Caco-2 (cell line): Measurements from ENCODE around the gene AP2A2. TPM values are rescaled to one million over a fixed set of nuclear protein-coding genes. Genes with fewer than 3 reads are reported as not detected.

Experiments used
- BruUV-seq: library from RNA; stranded (reverse); fragments of 400-500 nt; replicated peaks from 2 replicates; lab custom pipeline; 2021; lab: Mats Ljungman, UMichigan
- CTCF ChIA-PET: fragments of 300-600 bp; sonication (Branson Sonifier 250); formaldehyde crosslinking; loops from one replicate; lab custom pipeline; 2022; ENCODE audit warnings: antibody characterized with exemption; lab: Charles Lee
- POLR2A ChIA-PET: fragments of 300-600 bp; sonication (Branson Sonifier 250); formaldehyde crosslinking; loops from one replicate; lab custom pipeline; 2022; ENCODE audit warnings: antibody characterized with exemption; lab: Charles Lee
- DNase-seq, 2 experiments: peaks; one replicate each; pipeline versions ENCODE4 v3.0.0 to v3.0.0-alpha.2; 2020 to 2022
- H3K27me3 ChIP-seq: replicated peaks from 2 replicates; pipeline ENCODE4 v1.6.0; 2011; ENCODE audit warnings: low read length; ENCODE audit not compliant: control insufficient read depth, insufficient read depth
- H3K36me3 ChIP-seq: 2 replicates; pipeline ENCODE4 v1.5.1; 2011; ENCODE audit warnings: low read length; ENCODE audit not compliant: control insufficient read depth, insufficient read depth
- H3K4me1 ChIP-seq: fragments of 250-450 bp; sonication (Bioruptor Pico); 2 replicates; pipeline ENCODE4 v1.5.1; 2020; ENCODE audit warnings: mild to moderate bottlenecking
- H3K4me3 ChIP-seq: 2 replicates; pipeline ENCODE4 v1.5.1; 2011; ENCODE audit warnings: low read depth, mild to moderate bottlenecking, control low read depth, low read length
- H3K9me3 ChIP-seq: fragments of 250-450 bp; sonication (Bioruptor Pico); 2 replicates; pipeline ENCODE4 v1.5.1; 2020; ENCODE audit warnings: mild to moderate bottlenecking, moderate library complexity
- H3K27ac Mint-ChIP-seq: one replicate; pipeline ENCODE4 v1.8.0; 2022; ENCODE audit warnings: mixed read lengths; ENCODE audit not compliant: unreplicated experiment
- H3K27me3 Mint-ChIP-seq: one replicate; pipeline ENCODE4 v1.8.0; 2022; ENCODE audit warnings: mixed read lengths; ENCODE audit not compliant: insufficient read depth, unreplicated experiment
- H3K36me3 Mint-ChIP-seq: one replicate; pipeline ENCODE4 v1.8.0; 2022; ENCODE audit warnings: mild to moderate bottlenecking, mixed read lengths; ENCODE audit not compliant: insufficient read depth, unreplicated experiment
- H3K4me1 Mint-ChIP-seq: one replicate; pipeline ENCODE4 v1.8.0; 2022; ENCODE audit warnings: low read depth, mixed read lengths; ENCODE audit not compliant: unreplicated experiment
- H3K4me3 Mint-ChIP-seq: one replicate; pipeline ENCODE4 v1.8.0; 2022; ENCODE audit warnings: mild to moderate bottlenecking, moderate library complexity, mixed read lengths; ENCODE audit not compliant: unreplicated experiment
- H3K9me3 Mint-ChIP-seq: one replicate; pipeline ENCODE4 v1.8.0; 2022; ENCODE audit warnings: mixed read lengths; ENCODE audit not compliant: unreplicated experiment
- intact Hi-C: fragments of 100-400 bp; cut with micrococcal nuclease; formaldehyde crosslinking; loops from one replicate; pipeline ENCODE4 v1.10.0; 2022; ENCODE audit not compliant: unreplicated experiment
- total RNA-seq: library from RNA; stranded (reverse); gene quantifications from 2 replicates; pipeline ENCODE4 v1.2.3, GENCODE V29; 2022
- TF ChIP-seq, protein P1 (sequence below), 2 experiments: fragments of 200-600 bp in 1 of 2; IDR thresholded peaks; 1 replicate in 1 of 2; 2 replicates in 1 of 2; pipeline versions ENCODE4 v1.5.1 to v1.8.0; 2011 to 2022; ENCODE audit warnings: antibody characterized with exemption in 1 of 2, control low read depth in 1 of 2, inconsistent platforms in 1 of 2, low read depth in 1 of 2, low read length in 1 of 2, mild to moderate bottlenecking in 1 of 2, moderate library complexity in 1 of 2; ENCODE audit not compliant: insufficient read depth in 1 of 2, severe bottlenecking in 1 of 2, unreplicated experiment in 1 of 2

AP2A2 gene
- total RNA-seq, 1 experiment from 2014 or later = 130 TPM

DNA sequence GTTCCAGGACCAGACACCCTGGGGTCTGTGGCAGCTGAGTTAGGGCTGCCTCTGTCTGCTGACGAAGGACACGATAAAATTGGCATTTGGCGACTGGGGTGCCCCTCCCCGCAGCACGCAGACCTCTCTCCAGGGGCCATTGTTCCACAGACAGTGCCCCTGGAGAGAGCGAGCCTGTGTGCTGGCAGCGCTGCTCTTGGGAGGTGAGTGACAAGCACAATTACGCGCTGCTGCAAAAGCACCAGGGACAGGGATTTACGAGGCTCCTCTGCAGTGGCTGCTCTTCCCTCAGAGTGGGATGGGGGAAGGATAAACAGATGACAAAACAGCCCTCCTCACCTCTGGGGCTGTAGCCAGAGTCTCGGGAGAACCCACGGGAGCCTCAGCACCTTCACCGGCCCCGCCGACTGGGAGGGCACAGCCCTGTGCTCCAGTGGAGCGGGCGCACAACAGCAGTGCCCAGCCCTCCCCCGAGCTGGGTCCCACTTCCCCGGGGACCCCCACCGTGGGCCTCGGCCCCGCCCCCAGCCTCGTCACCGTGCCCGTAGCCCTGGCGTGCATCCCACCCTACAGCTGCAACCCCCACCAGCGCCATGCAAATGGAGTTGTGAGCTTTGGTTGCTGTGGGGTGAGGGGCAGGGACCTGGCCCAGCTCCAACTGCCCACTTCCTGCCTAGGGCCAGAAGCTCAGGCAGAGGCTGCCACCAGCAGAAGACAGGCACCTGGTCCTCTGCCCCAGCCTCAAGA lies 34.7 kb upstream of the AP2A2 start:
- Mint-ChIP-seq H3K9me3 (no peaks in the 10 kb centered on the region), H3K4me3 (no peak overlapping the region), H3K27ac (no peak overlapping the region), H3K36me3 (peaks cover 46% of the 10 kb centered on the region), H3K4me1 (no peaks in the 10 kb centered on the region), H3K27me3 (no peaks in the 10 kb centered on the region)
- no peaks in the 10 kb centered on the region for H3K9me3 ChIP-seq
- H3K36me3 ChIP-seq = peaks cover 1% of the 10 kb centered on the region
- no peaks in the 10 kb centered on the region for H3K4me1 ChIP-seq
- H3K27me3 ChIP-seq = no peaks in the 10 kb centered on the region
- TF ChIP-seq, protein P1, sequence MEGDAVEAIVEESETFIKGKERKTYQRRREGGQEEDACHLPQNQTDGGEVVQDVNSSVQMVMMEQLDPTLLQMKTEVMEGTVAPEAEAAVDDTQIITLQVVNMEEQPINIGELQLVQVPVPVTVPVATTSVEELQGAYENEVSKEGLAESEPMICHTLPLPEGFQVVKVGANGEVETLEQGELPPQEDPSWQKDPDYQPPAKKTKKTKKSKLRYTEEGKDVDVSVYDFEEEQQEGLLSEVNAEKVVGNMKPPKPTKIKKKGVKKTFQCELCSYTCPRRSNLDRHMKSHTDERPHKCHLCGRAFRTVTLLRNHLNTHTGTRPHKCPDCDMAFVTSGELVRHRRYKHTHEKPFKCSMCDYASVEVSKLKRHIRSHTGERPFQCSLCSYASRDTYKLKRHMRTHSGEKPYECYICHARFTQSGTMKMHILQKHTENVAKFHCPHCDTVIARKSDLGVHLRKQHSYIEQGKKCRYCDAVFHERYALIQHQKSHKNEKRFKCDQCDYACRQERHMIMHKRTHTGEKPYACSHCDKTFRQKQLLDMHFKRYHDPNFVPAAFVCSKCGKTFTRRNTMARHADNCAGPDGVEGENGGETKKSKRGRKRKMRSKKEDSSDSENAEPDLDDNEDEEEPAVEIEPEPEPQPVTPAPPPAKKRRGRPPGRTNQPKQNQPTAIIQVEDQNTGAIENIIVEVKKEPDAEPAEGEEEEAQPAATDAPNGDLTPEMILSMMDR (IDR thresholded peaks at IDR 0.05; ENCODE audit: insufficient read depth in 1 of 2, low read depth in 1 of 2, low read length in 1 of 2, severe bottlenecking in 1 of 2, unreplicated experiment in 1 of 2) = no peak
- no peak overlapping the region for H3K4me3 ChIP-seq
- intact Hi-C loops = no loop called here
- BruUV-seq = no TSS peak
- ChIA-PET CTCF (no interaction called here), POLR2A (no interaction called here)
- DNase-seq = no peak

DNA sequence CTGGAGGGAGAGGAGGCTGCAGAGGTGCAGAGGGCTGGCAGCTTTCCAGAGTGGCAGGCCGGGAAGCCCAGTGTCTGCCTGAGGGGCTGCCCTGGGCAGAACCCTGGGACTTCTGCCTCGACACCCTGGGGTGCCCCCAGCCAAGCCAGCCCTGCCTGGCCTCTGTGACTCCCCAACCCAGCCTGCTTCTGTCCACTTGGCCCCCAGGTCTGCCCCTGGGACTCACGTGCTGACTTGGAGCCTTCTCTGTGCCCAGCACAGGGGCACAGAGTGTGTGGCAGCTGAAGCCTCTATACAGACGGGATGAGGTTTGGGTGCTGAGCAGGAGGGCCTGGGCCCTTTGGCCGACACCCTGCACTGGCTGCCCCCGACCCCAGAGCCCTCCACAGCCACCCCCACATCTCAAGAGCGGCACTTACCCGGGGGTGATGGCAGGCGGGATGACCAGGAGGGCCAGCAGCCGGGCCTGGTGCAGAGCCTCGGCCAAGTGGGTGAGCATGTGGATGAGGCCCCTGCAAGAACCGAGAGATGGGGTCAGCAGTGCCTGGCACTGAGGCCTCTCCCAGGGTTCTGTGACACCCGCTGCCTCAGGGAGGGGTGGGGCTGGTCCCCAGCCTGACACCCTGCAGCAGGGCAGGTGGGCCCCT lies 32.5 kb upstream of the AP2A2 start:
- H3K4me3 ChIP-seq = no peak overlapping the region
- no peaks in the 10 kb centered on the region for H3K9me3 ChIP-seq
- no peaks in the 10 kb centered on the region; the same call in none of the 2 replicates for H3K36me3 ChIP-seq
- no peak overlapping the region for H3K4me3 Mint-ChIP-seq
- ChIA-PET CTCF (no interaction called here), POLR2A (no interaction called here)
- peaks cover 43% of the 10 kb centered on the region for H3K36me3 Mint-ChIP-seq
- no peak for DNase-seq
- no peaks in the 10 kb centered on the region for H3K9me3 Mint-ChIP-seq
- intact Hi-C loops = no loop called here
- no peak overlapping the region for H3K27ac Mint-ChIP-seq
- no peaks in the 10 kb centered on the region for H3K4me1 Mint-ChIP-seq
- no peaks in the 10 kb centered on the region for H3K4me1 ChIP-seq
- no TSS peak for BruUV-seq
- H3K27me3 Mint-ChIP-seq = no peaks in the 10 kb centered on the region
- H3K27me3 ChIP-seq = no peaks in the 10 kb centered on the region
- TF ChIP-seq, protein P1 (IDR thresholded peaks at IDR 0.05; ENCODE audit: insufficient read depth in 1 of 2, low read depth in 1 of 2, low read length in 1 of 2, severe bottlenecking in 1 of 2, unreplicated experiment in 1 of 2) = no peak

DNA sequence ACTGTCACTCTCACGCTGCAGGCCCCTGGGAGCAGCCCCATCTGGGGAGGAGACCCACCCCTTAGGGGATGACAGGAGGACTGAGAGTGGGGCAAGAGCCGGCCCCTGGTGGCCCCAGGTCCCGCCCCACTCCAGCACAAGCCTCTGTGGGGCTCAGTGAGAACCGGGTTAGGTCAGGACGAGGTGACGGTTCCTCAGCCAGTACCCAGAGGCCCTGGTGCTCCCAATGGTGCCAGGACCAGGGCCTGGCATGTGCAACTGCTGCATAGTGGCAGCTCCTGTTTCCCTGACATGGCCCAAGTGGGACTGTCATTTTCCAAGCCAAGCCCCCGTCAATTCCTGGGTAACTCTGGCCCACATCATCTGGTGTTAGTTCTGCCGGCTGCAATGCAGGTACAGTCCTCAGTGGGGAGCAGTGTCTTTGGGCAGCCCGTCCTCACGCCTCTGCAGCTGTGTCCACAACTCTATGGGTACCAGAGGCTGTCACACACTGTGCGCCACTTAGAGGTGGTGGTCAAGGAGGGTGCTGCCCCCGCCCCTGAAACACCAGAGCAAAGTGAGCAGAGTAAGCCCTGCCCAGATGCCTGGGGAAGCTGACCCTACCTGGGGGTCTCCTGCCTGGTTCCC lies 31.0 kb upstream of the AP2A2 start:
- H3K9me3 Mint-ChIP-seq = no peaks in the 10 kb centered on the region
- H3K4me3 Mint-ChIP-seq = no peak overlapping the region
- no TSS peak for BruUV-seq
- no peak for DNase-seq
- no peaks in the 10 kb centered on the region for H3K4me1 Mint-ChIP-seq
- no peak overlapping the region for H3K27ac Mint-ChIP-seq
- H3K36me3 Mint-ChIP-seq = peaks cover 37% of the 10 kb centered on the region
- no peaks in the 10 kb centered on the region for H3K9me3 ChIP-seq
- H3K27me3 ChIP-seq = no peaks in the 10 kb centered on the region
- no peaks in the 10 kb centered on the region for H3K27me3 Mint-ChIP-seq
- H3K4me3 ChIP-seq = no peak overlapping the region
- ChIA-PET CTCF (interaction anchor here (0.7 to 1.0 kb wide), 4 partner anchors 13 to 157 kb away, joined by 3 to 4 read pairs (median 3); no protein-coding TSS in a partner anchor), POLR2A (no interaction called here)
- TF ChIP-seq, protein P1 (IDR thresholded peaks at IDR 0.05; ENCODE audit: insufficient read depth in 1 of 2, low read depth in 1 of 2, low read length in 1 of 2, severe bottlenecking in 1 of 2, unreplicated experiment in 1 of 2) = peak in 1 of 2 experiments; percentile 24
- intact Hi-C loops = loop anchor here (5.0 kb wide), 1 partner anchor 153 kb away; no protein-coding TSS in a partner anchor
- H3K4me1 ChIP-seq = no peaks in the 10 kb centered on the region
- H3K36me3 ChIP-seq = peaks cover 3% of the 10 kb centered on the region
